ENCODE data around the gene ELN. TPM values are rescaled to one million over a fixed set of nuclear protein-coding genes. Genes with fewer than 3 reads are reported as not detected.

The ELN gene
- polyA plus RNA-seq, 1 experiment = 619 TPM

DNA sequence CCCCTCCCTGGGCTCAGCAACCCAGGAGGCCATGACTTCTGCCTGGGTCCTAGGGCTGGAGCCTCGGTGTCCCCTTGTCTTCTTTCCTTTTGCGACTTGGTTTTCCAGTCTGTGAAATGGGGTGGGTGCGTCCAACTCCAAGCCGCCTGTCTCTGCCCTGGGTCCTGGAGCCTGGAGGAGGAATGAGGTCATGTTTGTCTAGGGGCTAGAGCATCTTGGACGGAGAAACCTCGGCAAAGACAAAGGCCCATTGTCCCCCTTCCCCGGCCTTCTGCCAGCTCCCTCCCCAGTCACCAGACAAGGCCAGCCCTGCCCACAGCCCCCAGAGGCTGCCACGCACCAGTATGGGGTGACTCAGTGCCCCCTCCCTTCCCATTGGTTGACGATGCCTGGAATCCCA is 39.8 kb upstream of the ELN start:
- TF ChIP-seq, protein P1, sequence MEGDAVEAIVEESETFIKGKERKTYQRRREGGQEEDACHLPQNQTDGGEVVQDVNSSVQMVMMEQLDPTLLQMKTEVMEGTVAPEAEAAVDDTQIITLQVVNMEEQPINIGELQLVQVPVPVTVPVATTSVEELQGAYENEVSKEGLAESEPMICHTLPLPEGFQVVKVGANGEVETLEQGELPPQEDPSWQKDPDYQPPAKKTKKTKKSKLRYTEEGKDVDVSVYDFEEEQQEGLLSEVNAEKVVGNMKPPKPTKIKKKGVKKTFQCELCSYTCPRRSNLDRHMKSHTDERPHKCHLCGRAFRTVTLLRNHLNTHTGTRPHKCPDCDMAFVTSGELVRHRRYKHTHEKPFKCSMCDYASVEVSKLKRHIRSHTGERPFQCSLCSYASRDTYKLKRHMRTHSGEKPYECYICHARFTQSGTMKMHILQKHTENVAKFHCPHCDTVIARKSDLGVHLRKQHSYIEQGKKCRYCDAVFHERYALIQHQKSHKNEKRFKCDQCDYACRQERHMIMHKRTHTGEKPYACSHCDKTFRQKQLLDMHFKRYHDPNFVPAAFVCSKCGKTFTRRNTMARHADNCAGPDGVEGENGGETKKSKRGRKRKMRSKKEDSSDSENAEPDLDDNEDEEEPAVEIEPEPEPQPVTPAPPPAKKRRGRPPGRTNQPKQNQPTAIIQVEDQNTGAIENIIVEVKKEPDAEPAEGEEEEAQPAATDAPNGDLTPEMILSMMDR (IDR thresholded peaks at IDR 0.05; ENCODE audit: insufficient read depth, low read depth, low read length) = no peak
- H3K27me3 ChIP-seq (ENCODE audit: control insufficient read depth, insufficient read depth, low read length) = no peaks in the 10 kb centered on the region
- no peak for DNase-seq (ENCODE audit: low read depth)
- no peaks in the 10 kb centered on the region for H3K36me3 ChIP-seq (ENCODE audit: control insufficient read depth, insufficient read depth, low read length)
- no peak overlapping the region for H3K4me3 ChIP-seq (ENCODE audit: low read depth, low read length)
- ChIA-PET CTCF (interaction anchor here (0.9 to 1.7 kb wide), 4 partner anchors 9 to 123 kb away, joined by 3 to 7 read pairs (median 4); no protein-coding TSS in a partner anchor), POLR2A (no interaction called here)

GRCh38 chr7:73991522-73992100 is 36.4 kb upstream of the ELN start:
- Histone ChIP-seq H3K4me3 (ENCODE audit: low read depth, low read length) (no peak overlapping the region), H3K36me3 (ENCODE audit: control insufficient read depth, insufficient read depth, low read length) (no peaks in the 10 kb centered on the region), H3K27me3 (ENCODE audit: control insufficient read depth, insufficient read depth, low read length) (no peaks in the 10 kb centered on the region)
- POLR2A ChIA-PET = interaction anchor here (0.7 kb wide), 1 partner anchor 40 kb away, joined by 3 read pairs; no protein-coding TSS in a partner anchor
- CTCF ChIA-PET = no interaction called here
- no peak for DNase-seq (ENCODE audit: low read depth)
- TF ChIP-seq, protein P1 (IDR thresholded peaks at IDR 0.05; ENCODE audit: insufficient read depth, low read depth, low read length) = no peak

DNA sequence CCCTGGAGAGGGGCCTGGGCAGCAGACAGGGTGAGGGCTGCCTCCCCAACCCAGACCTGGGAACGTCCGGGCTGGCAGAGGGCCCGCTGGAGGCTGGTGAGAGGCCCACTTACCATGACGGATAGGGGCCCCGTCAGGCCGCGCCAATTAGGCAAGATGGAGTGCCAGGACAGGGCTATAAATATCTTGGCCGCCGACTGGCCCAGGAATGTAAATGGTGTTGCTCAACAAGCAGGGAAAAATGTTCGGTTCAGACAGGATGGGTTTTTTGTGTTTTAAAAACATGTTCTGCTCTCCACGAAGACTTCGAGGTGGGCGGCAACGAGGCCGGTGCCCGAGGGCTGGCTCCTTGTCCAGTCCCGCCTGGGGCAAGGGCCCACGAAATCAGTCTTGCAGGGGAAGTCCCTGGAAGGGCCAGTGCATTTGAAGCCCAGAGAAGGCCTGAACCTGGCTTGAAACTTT is 35.8 kb upstream of the ELN start:
- ChIA-PET POLR2A (interaction anchor here (0.7 kb wide), 1 partner anchor 40 kb away, joined by 3 read pairs; no protein-coding TSS in a partner anchor), CTCF (interaction anchor here (0.8 kb wide), 1 partner anchor 434 kb away, joined by 5 read pairs; no protein-coding TSS in a partner anchor)
- peak; percentile 64 for DNase-seq (ENCODE audit: low read depth)

DNA sequence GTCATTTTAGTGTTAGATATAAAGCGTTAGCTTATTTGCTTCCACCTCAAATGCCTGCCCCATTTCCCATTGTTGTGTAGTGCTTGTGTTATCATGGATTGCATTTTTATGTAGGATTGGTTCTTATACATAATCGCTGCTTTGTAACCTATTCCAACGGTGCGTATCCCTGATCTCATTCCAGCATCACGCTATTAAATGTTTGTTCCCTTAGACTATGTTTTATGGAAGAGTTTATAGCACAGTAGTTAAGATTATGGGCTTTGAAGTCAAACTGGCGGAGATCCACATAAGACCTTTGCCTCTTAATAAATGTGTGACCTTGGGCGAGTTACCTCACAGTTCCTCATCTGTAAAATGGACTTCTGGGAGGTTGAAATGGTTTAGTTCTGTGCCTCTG is 34.0 kb upstream of the ELN start:
- CTCF ChIA-PET = interaction anchor here (0.9 kb wide), 1 partner anchor 33 kb away, joined by 3 read pairs; no protein-coding TSS in a partner anchor
- no peak for DNase-seq (ENCODE audit: low read depth)
- Histone ChIP-seq H3K4me3 (ENCODE audit: low read depth, low read length) (no peak overlapping the region), H3K36me3 (ENCODE audit: control insufficient read depth, insufficient read depth, low read length) (no peaks in the 10 kb centered on the region), H3K27me3 (ENCODE audit: control insufficient read depth, insufficient read depth, low read length) (no peaks in the 10 kb centered on the region)
- POLR2A ChIA-PET = no interaction called here
- TF ChIP-seq, protein P1 (IDR thresholded peaks at IDR 0.05; ENCODE audit: insufficient read depth, low read depth, low read length) = no peak

More for the DNA sequence above, 35.8 kb upstream of the ELN start:
- TF ChIP-seq, protein P1 (IDR thresholded peaks at IDR 0.05; ENCODE audit: insufficient read depth, low read depth, low read length) = no peak
- no peaks in the 10 kb centered on the region for H3K27me3 ChIP-seq (ENCODE audit: control insufficient read depth, insufficient read depth, low read length)
- H3K4me3 ChIP-seq (ENCODE audit: low read depth, low read length) = no peak overlapping the region
- H3K36me3 ChIP-seq (ENCODE audit: control insufficient read depth, insufficient read depth, low read length) = no peaks in the 10 kb centered on the region

GRCh38 chr7:73994761-73995160 is 33.2 kb upstream of the ELN start:
- Histone ChIP-seq H3K36me3 (ENCODE audit: control insufficient read depth, insufficient read depth, low read length) (no peaks in the 10 kb centered on the region; the same call in 1 of the 2 replicates), H3K4me3 (ENCODE audit: low read depth, low read length) (no peak overlapping the region), H3K27me3 (ENCODE audit: control insufficient read depth, insufficient read depth, low read length) (no peaks in the 10 kb centered on the region)
- ChIA-PET POLR2A (no interaction called here), CTCF (interaction anchor here (5.8 kb wide), 1 partner anchor 32 kb away, joined by 34 read pairs; the partner anchor contains the start of gene ELN)
- DNase-seq (ENCODE audit: low read depth) = no peak
- TF ChIP-seq, protein P1 (IDR thresholded peaks at IDR 0.05; ENCODE audit: insufficient read depth, low read depth, low read length) = no peak
